AG08396 (cell line): Measurements from ENCODE around the gene PKD1L1.

Experiments
- DNase-seq: peaks from one replicate; pipeline ENCODE4 v3.0.0; 2012; ENCODE audit warnings: low spot score, mixed read lengths

The PKD1L1 gene

GRCh38 chr7:47875998-47876744 lies 72.1 kb downstream of the PKD1L1 start:
- DNase-seq, result no peak

- DNase-seq, result no peak
Observed at GRCh38 chr7:47875406-47875805, 72.9 kb downstream of the PKD1L1 start.

- DNase-seq, result peak; percentile 34
Observed at GRCh38 chr7:47873762-47874161, 74.5 kb downstream of the PKD1L1 start.

GRCh38 chr7:47867286-47867685 lies 81.0 kb downstream of the PKD1L1 start:
- no peak for DNase-seq

GRCh38 chr7:47866120-47866519 lies 82.1 kb downstream of the PKD1L1 start:
- DNase-seq, result no peak

- DNase-seq, result no peak
Observed at GRCh38 chr7:47852330-47853245, 95.7 kb downstream of the PKD1L1 start.

GRCh38 chr7:47847207-47847606 lies 101.1 kb downstream of the PKD1L1 start:
- no peak for DNase-seq

GRCh38 chr7:47846138-47846836 lies 102.0 kb downstream of the PKD1L1 start:
- peak; percentile 62 for DNase-seq

- DNase-seq, result no peak
Observed at GRCh38 chr7:47844311-47844710, 104.0 kb downstream of the PKD1L1 start.

GRCh38 chr7:47843291-47843690 lies 105.0 kb downstream of the PKD1L1 start:
- DNase-seq, result no peak

- no peak for DNase-seq
Observed at GRCh38 chr7:47839381-47839780, 108.9 kb downstream of the PKD1L1 start.

GRCh38 chr7:47837826-47838225 lies 110.4 kb downstream of the PKD1L1 start:
- DNase-seq, result no peak

GRCh38 chr7:47836503-47837202 lies 111.6 kb downstream of the PKD1L1 start:
- DNase-seq, result no peak

GRCh38 chr7:47836080-47836479 lies 112.2 kb downstream of the PKD1L1 start:
- no peak for DNase-seq

- no peak for DNase-seq
Observed at GRCh38 chr7:47833211-47833610, 115.1 kb downstream of the PKD1L1 start.

- DNase-seq, result no peak
Observed at GRCh38 chr7:47832105-47832715, 116.1 kb downstream of the PKD1L1 start.

- no peak for DNase-seq
Observed at GRCh38 chr7:47830015-47830414, 118.3 kb downstream of the PKD1L1 start.

- DNase-seq, result no peak
Observed at GRCh38 chr7:47827871-47828270, 120.4 kb downstream of the PKD1L1 start.

GRCh38 chr7:47827351-47827756 lies 120.9 kb downstream of the PKD1L1 start:
- no peak for DNase-seq

GRCh38 chr7:47826754-47827153 lies 121.5 kb downstream of the PKD1L1 start:
- no peak for DNase-seq

- no peak for DNase-seq
Observed at GRCh38 chr7:47819607-47819920, 128.7 kb downstream of the PKD1L1 start.
